Fibroblast of lung (primary cell): ENCODE measurements around the gene C2CD4B.

Experiments used
- CTCF ChIP-seq, 2 donors: IDR thresholded peaks in 1 of 2; conservative IDR thresholded peaks in 1 of 2; 1 replicate in 1 of 2; 2 replicates in 1 of 2; pipeline ENCODE4 v1.5.1; 2011 to 2012; ENCODE audit warnings: low read length in 2 of 2, control low read depth in 1 of 2, inconsistent platforms in 1 of 2, low read depth in 1 of 2, mild to moderate bottlenecking in 1 of 2
- EZH2 ChIP-seq: IDR thresholded peaks from 2 replicates; pipeline ENCODE4 v1.5.1; 2012; ENCODE audit warnings: low read length, control low read depth, mild to moderate bottlenecking; ENCODE audit errors: missing control alignments

DNA sequence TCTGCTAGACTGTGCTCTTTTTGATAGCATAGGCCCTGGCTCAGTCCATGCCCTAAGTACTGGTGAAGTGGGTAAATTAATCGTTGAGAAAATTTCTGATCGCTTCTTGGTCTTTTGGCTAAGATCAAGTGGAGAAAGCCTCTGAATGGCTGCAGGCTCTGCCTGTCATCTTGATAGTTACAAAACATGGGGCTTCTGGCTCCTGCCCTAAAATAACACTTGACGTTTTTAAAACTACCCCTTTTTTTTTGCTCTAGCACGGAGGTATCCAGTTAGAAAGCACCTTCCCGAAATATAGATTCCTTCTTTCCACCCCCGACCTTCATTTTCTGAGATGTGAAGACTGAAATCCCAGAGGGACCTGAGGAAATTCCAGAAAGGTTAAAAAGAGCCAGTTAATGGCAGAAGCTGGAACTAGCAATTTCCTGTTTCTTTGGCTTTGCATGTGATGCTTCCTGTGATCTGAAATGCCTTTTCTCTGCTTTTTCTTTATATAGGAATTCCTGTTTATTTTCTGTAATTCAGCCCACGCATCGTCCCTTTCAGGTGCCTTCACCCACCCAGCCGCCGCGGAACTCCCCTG lies 799 bp upstream of the C2CD4B start:
- TF ChIP-seq CTCF (conservative IDR thresholded peaks at IDR 0.05 in 1 of 2, IDR thresholded peaks at IDR 0.05 in 1 of 2; ENCODE audit: low read depth in 1 of 2, low read length in 2 of 2) (no peak), EZH2 (no peak)
